SU-DHL-6 (cell line): ENCODE data around the gene GNG7.

Experiments
- H2AFZ ChIP-seq: fragments of 200-600 bp; sonication (generic); 2 replicates; pipeline ENCODE4 v1.6.1; 2014; ENCODE audit warnings: low read depth, mild to moderate bottlenecking, moderate library complexity, mixed read lengths, antibody characterized with exemption, low read length; ENCODE audit not compliant: severe bottlenecking
- H3F3A ChIP-seq: fragments of 200-600 bp; shearing (Covaris generic); 2 replicates; pipeline ENCODE4 v1.6.0; 2016; ENCODE audit warnings: antibody characterized with exemption, mild to moderate bottlenecking; ENCODE audit not compliant: insufficient read depth
- H3K27ac ChIP-seq: fragments of 200-600 bp; sonication (generic); 2 replicates; pipeline ENCODE4 v1.5.1; 2016; ENCODE audit warnings: low read depth, mild to moderate bottlenecking, low read length, moderate library complexity, mixed read lengths
- H3K27me3 ChIP-seq: fragments of 200-600 bp; sonication (generic), shearing (Covaris generic); 2 replicates; pipeline ENCODE4 v1.6.0; 2014; ENCODE audit warnings: mild to moderate bottlenecking, low read length
- H3K36me3 ChIP-seq: fragments of 200-600 bp; sonication (generic); 2 replicates; pipeline ENCODE4 v1.6.1; 2014; ENCODE audit warnings: mild to moderate bottlenecking, low read length, mixed read lengths
- H3K4me2 ChIP-seq: fragments of 300-600, 200-600 bp; shearing (Covaris generic), sonication (generic); 2 replicates; pipeline ENCODE4 v1.6.0; 2014; ENCODE audit warnings: low read length, low read depth, mild to moderate bottlenecking; ENCODE audit not compliant: poor library complexity, severe bottlenecking
- H3K4me3 ChIP-seq: fragments of 200-600 bp; sonication (generic); 2 replicates; pipeline ENCODE4 v1.5.1; 2014; ENCODE audit warnings: antibody characterized with exemption, low read length, mild to moderate bottlenecking, mixed read lengths; ENCODE audit not compliant: insufficient read depth, poor library complexity, severe bottlenecking
- H3K79me2 ChIP-seq: fragments of 200-600 bp; sonication (generic); 2 replicates; pipeline ENCODE4 v1.6.1; 2014; ENCODE audit warnings: mild to moderate bottlenecking, low read length, moderate library complexity; ENCODE audit not compliant: insufficient read depth
- H3K9ac ChIP-seq: fragments of 200-600 bp; sonication (generic); 2 replicates; pipeline ENCODE4 v1.7.0; 2014; ENCODE audit warnings: mild to moderate bottlenecking, low read length
- H3K9me2 ChIP-seq: fragments of 200-600 bp; sonication (generic); replicated peaks from 2 replicates; pipeline ENCODE4 v1.6.1; 2014; ENCODE audit warnings: low read length; ENCODE audit not compliant: insufficient read depth
- H3K9me3 ChIP-seq: fragments of 200-600 bp; sonication (generic); 2 replicates; pipeline ENCODE4 v1.6.1; 2014; ENCODE audit warnings: low read length, mixed read lengths; ENCODE audit not compliant: insufficient read depth
- H4K20me1 ChIP-seq: fragments of 200-600 bp; sonication (generic); 2 replicates; pipeline ENCODE4 v1.6.1; 2014; ENCODE audit warnings: low read depth, mild to moderate bottlenecking, antibody characterized with exemption, low read length, moderate library complexity, mixed read lengths
- CTCF ChIP-seq: fragments of 200-600 bp; sonication (generic); IDR thresholded peaks from one replicate; pipeline ENCODE4 v1.5.1; 2017; ENCODE audit warnings: antibody characterized with exemption, mild to moderate bottlenecking, low read length, moderate library complexity; ENCODE audit not compliant: insufficient read depth, poor library complexity, severe bottlenecking
- EZH2phosphoT487 ChIP-seq: fragments of 200-600 bp; sonication (generic), shearing (Covaris generic); conservative IDR thresholded peaks from 2 replicates; pipeline ENCODE4 v1.6.1; 2018; ENCODE audit warnings: mild to moderate bottlenecking, antibody characterized with exemption, low read length, moderate library complexity, mixed read lengths

Gene GNG7

GRCh38 chr19:2548966-2549365 lies 153.5 kb downstream of the GNG7 start:
- H2AFZ ChIP-seq, result no peak overlapping the region
- no peak overlapping the region for H3K27ac ChIP-seq
- no peaks in the 10 kb centered on the region for H3K79me2 ChIP-seq
- no peak overlapping the region for H3K4me2 ChIP-seq
- H3K9me2 ChIP-seq, result no peaks in the 10 kb centered on the region
- TF ChIP-seq CTCF (no peak), EZH2phosphoT487 (no peak)
- no peak overlapping the region for H3K4me3 ChIP-seq
- H3K9ac ChIP-seq, result no peak overlapping the region
- no peaks in the 10 kb centered on the region for H4K20me1 ChIP-seq
- no peaks in the 10 kb centered on the region for H3K36me3 ChIP-seq
- H3K9me3 ChIP-seq, result no peaks in the 10 kb centered on the region
- H3K27me3 ChIP-seq, result no peaks in the 10 kb centered on the region
- peaks cover 9% of the 10 kb centered on the region; the same call in 1 of the 2 replicates for H3F3A ChIP-seq

- TF ChIP-seq CTCF (no peak), EZH2phosphoT487 (no peak)
These were observed 154.8 kb downstream of the GNG7 start for GRCh38 chr19:2547721-2548120.

GRCh38 chr19:2547033-2547680 lies 155.3 kb downstream of the GNG7 start:
- Histone ChIP-seq H3K9me3 (no peaks in the 10 kb centered on the region), H3K79me2 (no peaks in the 10 kb centered on the region), H3K4me3 (no peak overlapping the region), H2AFZ (no peak overlapping the region), H3K27ac (no peak overlapping the region), H4K20me1 (no peaks in the 10 kb centered on the region), H3K9ac (no peak overlapping the region), H3K9me2 (no peaks in the 10 kb centered on the region), H3K27me3 (no peaks in the 10 kb centered on the region), H3K4me2 (no peak overlapping the region), H3K36me3 (no peaks in the 10 kb centered on the region), H3F3A (no peaks in the 10 kb centered on the region)
- TF ChIP-seq CTCF, result no peak
- no peak for TF ChIP-seq EZH2phosphoT487

More at GRCh38 chr19:2547721-2548120, 154.8 kb downstream of the GNG7 start:
- Histone ChIP-seq H3K9me3 (no peaks in the 10 kb centered on the region), H3K4me2 (no peak overlapping the region), H2AFZ (no peak overlapping the region), H3K36me3 (no peaks in the 10 kb centered on the region), H3K27me3 (no peaks in the 10 kb centered on the region), H3K27ac (no peak overlapping the region), H3K9me2 (no peaks in the 10 kb centered on the region), H3K4me3 (no peak overlapping the region), H4K20me1 (no peaks in the 10 kb centered on the region), H3K79me2 (no peaks in the 10 kb centered on the region), H3F3A (peaks cover 1% of the 10 kb centered on the region; the same call in 1 of the 2 replicates), H3K9ac (no peak overlapping the region)
